HG02571 (cell line): ENCODE data around the gene HES4.
"Not testable (repeated sequence)": the region's sequence is repeated elsewhere in the genome, so short reads cannot be mapped to it uniquely, and the experiment has no call there.

ENCODE experiments used
- ATAC-seq: cut with Tn5 transposase; IDR thresholded peaks from one replicate; pipeline ENCODE4 v1.9.1; 2021; ENCODE audit warnings: mild to moderate bottlenecking, moderate library complexity; ENCODE audit not compliant: unreplicated experiment

The HES4 gene

GRCh38 chr1:981491-981954 lies 18.4 kb downstream of the HES4 start:
- no peak for ATAC-seq

GRCh38 chr1:980602-981395 lies 19.1 kb downstream of the HES4 start:
- no peak for ATAC-seq

GRCh38 chr1:980137-980571 lies 19.7 kb downstream of the HES4 start:
- ATAC-seq = no peak

- no peak for ATAC-seq
Measured at GRCh38 chr1:979744-980072, 20.2 kb downstream of the HES4 start.

- no peak for ATAC-seq
Measured at GRCh38 chr1:978835-979743, 20.8 kb downstream of the HES4 start.

- ATAC-seq = no peak
Measured at GRCh38 chr1:978069-978834, 21.6 kb downstream of the HES4 start.

GRCh38 chr1:976791-977190 lies 23.1 kb downstream of the HES4 start:
- not testable (repeated sequence) for ATAC-seq

- ATAC-seq = no peak
Measured at GRCh38 chr1:975896-976683, 23.8 kb downstream of the HES4 start.

- no peak for ATAC-seq
Measured at GRCh38 chr1:975365-975764, 24.5 kb downstream of the HES4 start.

- ATAC-seq = no peak
Measured at GRCh38 chr1:974687-975328, 25.1 kb downstream of the HES4 start.

GRCh38 chr1:974293-974640 lies 25.6 kb downstream of the HES4 start:
- ATAC-seq = no peak

- ATAC-seq = no peak
Measured at GRCh38 chr1:973459-974292, 26.2 kb downstream of the HES4 start.

GRCh38 chr1:972726-973458 lies 27.0 kb downstream of the HES4 start:
- no peak for ATAC-seq

GRCh38 chr1:971751-972506 lies 28.0 kb downstream of the HES4 start:
- no peak for ATAC-seq

- ATAC-seq = no peak
Measured at GRCh38 chr1:970973-971730, 28.7 kb downstream of the HES4 start.

GRCh38 chr1:970242-970972 lies 29.5 kb downstream of the HES4 start:
- ATAC-seq = no peak
